Endothelial cell of umbilical vein (primary cell): ENCODE measurements around the gene SRBD1.

Experiments
- CTCF ChIP-seq, 2 donors: IDR thresholded peaks; 1 replicate in 1 of 2; 2 replicates in 1 of 2; pipeline ENCODE4 v1.5.1; 2011; ENCODE audit warnings: low read length in 2 of 2, mild to moderate bottlenecking in 2 of 2, moderate library complexity in 2 of 2, control low read depth in 1 of 2, inconsistent platforms in 1 of 2, low read depth in 1 of 2; ENCODE audit not compliant: insufficient read depth in 1 of 2; ENCODE audit errors: extremely low read depth in 1 of 2
- EZH2 ChIP-seq: IDR thresholded peaks from 2 replicates; pipeline ENCODE4 v1.6.1; 2012; ENCODE audit warnings: borderline replicate concordance, low read depth, mild to moderate bottlenecking, moderate library complexity, low read length, inconsistent platforms; ENCODE audit not compliant: severe bottlenecking
- FOS ChIP-seq: IDR thresholded peaks from 2 replicates; pipeline ENCODE4 v1.6.1; 2011; ENCODE audit warnings: mild to moderate bottlenecking, low read length, moderate library complexity, borderline replicate concordance; ENCODE audit not compliant: insufficient read depth
- GATA2 ChIP-seq: IDR thresholded peaks from 2 replicates; pipeline ENCODE4 v1.7.0; 2011; ENCODE audit warnings: low read depth, mild to moderate bottlenecking, moderate library complexity, mixed read lengths, low read length; ENCODE audit not compliant: insufficient read length, insufficient read depth
- JUN ChIP-seq: IDR thresholded peaks from 2 replicates; pipeline ENCODE4 v1.6.1; 2011; ENCODE audit warnings: borderline replicate concordance, low read depth; ENCODE audit not compliant: insufficient read length, insufficient read depth
- MAX ChIP-seq: IDR thresholded peaks from 2 replicates; pipeline ENCODE4 v1.6.1; 2011; ENCODE audit not compliant: insufficient read depth, insufficient read length
- MYC ChIP-seq: IDR thresholded peaks from one replicate; pipeline ENCODE4 v1.6.1; 2011; ENCODE audit warnings: mild to moderate bottlenecking, low read depth, low read length
- POLR2A ChIP-seq: IDR thresholded peaks from 2 replicates; pipeline ENCODE4 v1.6.1; 2012; ENCODE audit warnings: low read depth, mild to moderate bottlenecking, control low read depth, low read length
- POLR2AphosphoS5 ChIP-seq: IDR thresholded peaks from 2 replicates; pipeline ENCODE4 v1.6.1; 2012; ENCODE audit warnings: low read depth, mild to moderate bottlenecking, control low read depth, low read length, moderate library complexity; ENCODE audit not compliant: insufficient read depth

- TF ChIP-seq CTCF (IDR thresholded peaks at IDR 0.05; ENCODE audit: extremely low read depth in 1 of 2, insufficient read depth in 1 of 2, low read depth in 1 of 2, low read length in 2 of 2) (no peak), POLR2A (no peak), MYC (no peak), JUN (no peak), EZH2 (no peak), POLR2AphosphoS5 (no peak), MAX (no peak), FOS (no peak), GATA2 (no peak)
Observed at GRCh38 chr2:45370369-45370768, 240.7 kb downstream of the SRBD1 start.
